Body of pancreas (tissue), 4 donors: ENCODE measurements around the gene IFNLR1. TPM values are rescaled to one million over a fixed set of nuclear protein-coding genes. Genes with fewer than 3 reads are reported as not detected.
"Not testable (repeated sequence)": the region's sequence is repeated elsewhere in the genome, so short reads cannot be mapped to it uniquely, and the experiment has no call there.

Experiments used
- ATAC-seq: fragments of 150-250 bp; one replicate; pipeline ENCODE4 v1.9.1; 2016
- DNase-seq, 4 donors: peaks; one replicate each; pipeline ENCODE4 v3.0.0-alpha.2; 2019
- H3K27ac ChIP-seq, 4 donors: fragments of 200-600 bp; sonication (generic); 1 replicate in 3 of 4; 2 replicates in 1 of 4; pipeline versions ENCODE4 v1.5.1 to v1.6.1; 2016 to 2019; ENCODE audit warnings: mild to moderate bottlenecking in 1 of 4, mixed read lengths in 1 of 4, moderate library complexity in 1 of 4
- H3K27me3 ChIP-seq, 2 donors: fragments of 200-600 bp; sonication (generic); one replicate each; pipeline ENCODE4 v1.6.0; 2016; ENCODE audit warnings: mild to moderate bottlenecking in 1 of 2
- H3K36me3 ChIP-seq, 2 donors: fragments of 200-600 bp; sonication (generic); replicated peaks in 1 of 2; 2 replicates each; pipeline ENCODE4 v1.5.1; 2016; ENCODE audit warnings: low read depth in 2 of 2; ENCODE audit not compliant: insufficient read depth in 1 of 2
- H3K4me1 ChIP-seq: fragments of 200-600 bp; sonication (generic); one replicate; pipeline ENCODE4 v1.6.0; 2016
- H3K4me3 ChIP-seq, 2 donors: fragments of 200-600 bp; sonication (generic); 1 replicate in 1 of 2; 2 replicates in 1 of 2; pipeline ENCODE4 v1.5.1; 2016 to 2019
- H3K9me3 ChIP-seq, 3 donors: fragments of 200-600 bp; sonication (generic); 1 replicate in 2 of 3; 2 replicates in 1 of 3; pipeline ENCODE4 v1.5.1; 2016
- CTCF ChIP-seq, 7 experiments: fragments of 450-650 bp in 4 of 7; fragments of 200-600 bp in 3 of 7; sonication (generic) in 3 of 7; IDR thresholded peaks; one replicate each; pipeline ENCODE4 v1.5.1; 2016 to 2019; ENCODE audit warnings: antibody characterized with exemption in 7 of 7
- POLR2A ChIP-seq, 3 donors: fragments of 450-650 bp; IDR thresholded peaks; one replicate each; pipeline ENCODE4 v1.6.1; 2016; ENCODE audit warnings: antibody characterized with exemption in 3 of 3, mild to moderate bottlenecking in 2 of 3
- WGBS, 2 donors: methylation state at CpG; one replicate each; pipeline ENCODE4 v1.1.5; 2017; 5-methylcytosine and 5-hydroxymethylcytosine counted together
- intact Hi-C: fragments of 100-400 bp; cut with DNase I; formaldehyde crosslinking; loops from one replicate; pipeline ENCODE4 v1.15.1; 2023
- total RNA-seq, 2 donors: library from RNA; depleted of rRNA; stranded (reverse); fragments of >200 nt; gene quantifications; one replicate each; pipeline ENCODE4 v1.1.0, GENCODE V29; 2016

IFNLR1 gene
- total RNA-seq, 2 donors from 2014 or later, result 4.6 to 5.4 TPM

GRCh38 chr1:24212376-24212775 is 25.3 kb upstream of the IFNLR1 start:
- peaks cover 13% of the 10 kb centered on the region for H3K4me1 ChIP-seq
- ATAC-seq, result no peak
- no peaks in the 10 kb centered on the region for H3K9me3 ChIP-seq
- no peaks in the 10 kb centered on the region for H3K27me3 ChIP-seq
- 31 to 66% methylated on average over 2 of the region's 2 CpGs for WGBS, 2 donors
- no peak overlapping the region for H3K4me3 ChIP-seq
- intact Hi-C loops, result no loop called here
- H3K27ac ChIP-seq, result no peak overlapping the region
- no peak for TF ChIP-seq POLR2A (IDR thresholded peaks at IDR 0.05)
- no peak for TF ChIP-seq CTCF (IDR thresholded peaks at IDR 0.05)
- DNase-seq, result no peak
- no peaks in the 10 kb centered on the region for H3K36me3 ChIP-seq

DNA sequence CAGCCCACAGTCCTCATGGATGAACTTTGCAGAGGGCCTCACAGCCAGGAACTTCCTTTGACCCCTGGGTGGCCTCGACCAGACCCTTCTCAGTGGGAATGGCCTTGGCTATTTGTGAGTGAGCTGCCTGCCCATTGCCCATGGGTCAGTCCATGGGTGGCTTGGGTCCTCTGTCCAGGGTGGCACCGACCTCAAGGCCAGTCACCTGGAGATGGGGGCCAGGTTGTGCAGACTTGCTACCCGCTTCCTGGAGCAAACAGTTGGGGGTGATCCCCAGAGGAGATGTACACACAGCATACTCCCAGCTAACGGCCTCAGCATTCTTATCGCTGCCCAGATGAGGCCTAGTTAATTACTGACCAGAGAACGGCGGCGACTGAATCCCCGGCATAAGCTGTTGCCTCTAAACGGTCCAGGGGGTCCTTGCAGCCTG is 23.1 kb upstream of the IFNLR1 start:
- 14 to 54% methylated on average over 1 to 10 of the region's 10 CpGs for WGBS, 2 donors

DNA sequence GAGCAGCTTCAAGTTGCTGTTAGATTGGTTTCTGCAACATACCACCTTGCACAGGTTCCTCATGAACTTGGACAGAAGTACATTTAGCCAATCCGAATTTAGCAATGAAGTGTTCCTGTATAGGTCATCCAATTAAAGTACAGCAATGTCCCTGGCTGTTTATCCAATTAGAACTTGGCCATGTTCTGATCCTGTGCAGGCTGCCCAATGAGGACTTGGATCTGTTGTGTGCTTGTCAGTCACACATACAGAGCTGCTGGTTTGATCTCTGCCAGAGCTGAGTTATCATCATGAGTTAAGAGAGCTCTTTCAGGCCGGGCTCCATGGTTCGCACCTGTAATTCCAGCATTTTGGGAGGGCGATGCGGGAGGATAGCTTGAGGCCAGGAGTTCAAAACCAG is 22.0 kb upstream of the IFNLR1 start:
- peaks cover 5% of the 10 kb centered on the region for H3K4me1 ChIP-seq
- TF ChIP-seq POLR2A (IDR thresholded peaks at IDR 0.05) (no peak), CTCF (IDR thresholded peaks at IDR 0.05) (no peak)
- ATAC-seq (no peak), DNase-seq (no peak)
- 88 to 89% methylated on average over 5 of the region's 5 CpGs for WGBS, 2 donors
- H3K9me3 ChIP-seq, result no peaks in the 10 kb centered on the region
- no peaks in the 10 kb centered on the region for H3K36me3 ChIP-seq
- no peak overlapping the region for H3K4me3 ChIP-seq
- H3K27ac ChIP-seq, result no peak overlapping the region
- H3K27me3 ChIP-seq, result no peaks in the 10 kb centered on the region
- intact Hi-C loops, result no loop called here

More for the DNA sequence above, 23.1 kb upstream of the IFNLR1 start:
- H3K36me3 ChIP-seq, result no peaks in the 10 kb centered on the region
- ATAC-seq (no peak), DNase-seq (no peak)
- H3K4me1 ChIP-seq, result peaks cover 5% of the 10 kb centered on the region
- TF ChIP-seq POLR2A (IDR thresholded peaks at IDR 0.05) (no peak), CTCF (IDR thresholded peaks at IDR 0.05) (no peak)
- no peaks in the 10 kb centered on the region for H3K9me3 ChIP-seq
- intact Hi-C loops, result no loop called here
- no peaks in the 10 kb centered on the region for H3K27me3 ChIP-seq
- no peak overlapping the region for H3K4me3 ChIP-seq
- H3K27ac ChIP-seq, result no peak overlapping the region

DNA sequence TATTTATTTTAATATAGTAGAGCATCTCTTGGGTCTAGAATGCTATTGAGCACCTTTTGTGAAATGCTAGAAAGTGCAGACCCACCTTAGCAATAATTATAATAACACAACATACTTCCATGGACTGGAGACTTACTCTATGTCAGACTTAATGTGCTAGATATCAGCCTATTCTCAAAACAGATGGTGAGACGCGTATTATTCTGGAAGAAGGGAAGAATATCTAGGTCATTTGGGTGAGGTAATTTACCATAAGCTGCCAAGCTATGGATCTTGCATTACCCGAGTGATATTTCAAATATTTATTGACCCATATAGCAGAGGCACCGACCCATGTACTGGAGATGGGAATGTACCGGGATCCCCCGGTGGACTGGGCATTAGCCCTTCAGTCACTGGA is 20.6 kb upstream of the IFNLR1 start:
- Histone ChIP-seq H3K4me3 (no peak overlapping the region), H3K36me3 (no peaks in the 10 kb centered on the region), H3K9me3 (no peaks in the 10 kb centered on the region), H3K4me1 (peaks cover 5% of the 10 kb centered on the region), H3K27ac (no peak overlapping the region), H3K27me3 (no peaks in the 10 kb centered on the region)
- intact Hi-C loops, result no loop called here
- 73 to 79% methylated on average over 6 of the region's 6 CpGs for WGBS, 2 donors
- no peak for DNase-seq
- no peak for ATAC-seq
- no peak for TF ChIP-seq POLR2A (IDR thresholded peaks at IDR 0.05)
- TF ChIP-seq CTCF (IDR thresholded peaks at IDR 0.05), result no peak

GRCh38 chr1:24207395-24207687 is 20.3 kb upstream of the IFNLR1 start:
- 62 to 83% methylated on average over 9 of the region's 9 CpGs for WGBS, 2 donors
- H3K4me1 ChIP-seq, H3K9me3 ChIP-seq, H3K4me3 ChIP-seq, H3K36me3 ChIP-seq, intact Hi-C loops, DNase-seq, H3K27ac ChIP-seq, ATAC-seq, H3K27me3 ChIP-seq: not testable (repeated sequence)
